Activated T-cell treated with anti-CD3 and anti-CD28 coated beads, Interleukin-2, amount 50 U/mL, for 1 hour (primary cell): ENCODE results near the gene DAB2IP.
"Not testable (repeated sequence)": the region's sequence is repeated elsewhere in the genome, so short reads cannot be mapped to it uniquely, and the experiment has no call there.

Source experiments
- DNase-seq: peaks from one replicate; pipeline ENCODE4 v3.0.0-alpha.2; 2020

The DAB2IP gene

DNA sequence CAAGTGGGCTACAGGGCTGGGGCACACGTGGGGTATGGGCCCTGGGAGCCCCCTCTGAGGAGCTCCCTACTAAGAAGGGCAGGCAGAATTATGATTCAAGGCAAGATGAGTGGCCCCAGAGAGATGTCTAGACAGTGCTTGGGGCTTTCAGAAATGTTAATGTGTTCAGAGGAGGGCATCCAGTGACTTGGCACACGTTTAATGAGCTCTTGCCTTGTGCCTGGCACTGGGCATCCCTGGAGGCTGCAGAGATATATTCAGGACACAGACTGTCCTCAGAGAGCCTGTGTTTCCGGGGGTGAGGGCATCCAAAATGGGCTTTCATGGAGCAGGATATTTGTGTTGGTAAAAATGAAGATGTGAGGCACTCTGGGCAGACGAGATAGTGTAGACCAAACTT is 25.4 kb upstream of the DAB2IP start:
- no peak for DNase-seq

GRCh38 chr9:121627427-121627826 is 24.0 kb upstream of the DAB2IP start:
- no peak for DNase-seq

- DNase-seq: no peak
Observed at GRCh38 chr9:121628401-121628800, 23.0 kb upstream of the DAB2IP start.

DNA sequence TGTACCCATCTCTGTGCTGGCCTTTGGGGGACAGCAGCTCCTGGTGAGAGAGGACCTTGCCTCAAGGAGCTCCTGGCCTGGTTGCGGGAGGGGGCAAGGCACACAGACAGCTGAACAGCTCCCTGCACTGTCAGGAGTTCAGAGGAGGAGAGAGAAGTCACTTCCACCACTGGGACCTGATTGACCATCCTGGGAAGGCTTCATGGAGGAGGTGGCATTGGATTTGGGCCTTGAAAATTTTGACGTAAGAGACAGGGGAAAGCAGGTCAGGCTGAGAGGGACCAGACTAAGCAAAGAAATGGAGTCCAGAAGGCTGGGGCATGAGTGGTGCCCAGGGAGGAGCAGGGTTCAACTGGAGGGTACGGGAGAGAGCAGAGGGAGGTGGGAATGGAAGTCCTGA is 20.3 kb upstream of the DAB2IP start:
- no peak for DNase-seq

DNA sequence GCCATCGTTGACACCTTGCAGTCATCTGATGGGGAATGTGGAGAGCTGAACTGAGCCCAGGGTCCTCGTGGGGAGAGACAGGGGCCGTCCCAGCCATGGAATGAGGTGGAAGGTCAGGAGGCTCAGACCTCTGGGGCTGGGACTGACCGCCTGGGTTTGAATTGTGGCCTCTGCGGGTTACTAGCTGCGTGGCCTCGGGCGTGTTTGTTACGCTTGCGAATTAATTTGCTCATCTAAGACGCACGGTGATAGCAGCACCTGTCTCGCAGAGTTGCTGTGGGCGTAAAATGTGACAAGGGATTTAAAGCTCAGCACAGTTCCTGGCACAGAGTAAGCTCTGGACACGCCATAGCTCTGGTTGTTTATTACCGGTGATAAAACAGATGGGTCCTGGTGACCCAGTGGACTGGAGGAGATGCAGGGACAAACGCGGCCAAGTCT is 19.4 kb upstream of the DAB2IP start:
- no peak for DNase-seq

GRCh38 chr9:121633119-121633714 is 18.2 kb upstream of the DAB2IP start:
- DNase-seq: no peak

DNA sequence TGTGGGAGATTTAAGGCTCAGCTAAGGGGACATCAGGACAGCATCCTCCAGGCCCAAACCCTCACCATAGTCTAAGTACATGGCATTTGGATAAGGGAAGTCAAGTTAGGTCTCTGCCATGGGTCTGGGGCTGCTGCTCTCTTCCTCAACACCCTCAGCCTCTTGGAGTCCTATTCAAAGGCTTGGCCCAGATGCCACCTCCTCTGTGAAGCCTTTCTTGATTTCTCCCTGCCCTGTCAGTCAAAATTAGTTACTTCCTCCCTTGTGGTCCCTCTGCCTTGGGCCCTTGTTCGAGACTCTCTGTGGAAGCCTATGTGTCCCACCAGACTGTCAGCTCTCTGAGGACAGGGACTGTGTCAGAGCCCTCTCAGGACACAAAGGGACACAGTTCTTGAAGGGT is 17.7 kb upstream of the DAB2IP start:
- no peak for DNase-seq

GRCh38 chr9:121634329-121635261 is 16.8 kb upstream of the DAB2IP start:
- no peak for DNase-seq

GRCh38 chr9:121635300-121635876 is 16.0 kb upstream of the DAB2IP start:
- no peak for DNase-seq

GRCh38 chr9:121636341-121636865 is 15.0 kb upstream of the DAB2IP start:
- no peak for DNase-seq

GRCh38 chr9:121636978-121637712 is 14.3 kb upstream of the DAB2IP start:
- DNase-seq: no peak

DNA sequence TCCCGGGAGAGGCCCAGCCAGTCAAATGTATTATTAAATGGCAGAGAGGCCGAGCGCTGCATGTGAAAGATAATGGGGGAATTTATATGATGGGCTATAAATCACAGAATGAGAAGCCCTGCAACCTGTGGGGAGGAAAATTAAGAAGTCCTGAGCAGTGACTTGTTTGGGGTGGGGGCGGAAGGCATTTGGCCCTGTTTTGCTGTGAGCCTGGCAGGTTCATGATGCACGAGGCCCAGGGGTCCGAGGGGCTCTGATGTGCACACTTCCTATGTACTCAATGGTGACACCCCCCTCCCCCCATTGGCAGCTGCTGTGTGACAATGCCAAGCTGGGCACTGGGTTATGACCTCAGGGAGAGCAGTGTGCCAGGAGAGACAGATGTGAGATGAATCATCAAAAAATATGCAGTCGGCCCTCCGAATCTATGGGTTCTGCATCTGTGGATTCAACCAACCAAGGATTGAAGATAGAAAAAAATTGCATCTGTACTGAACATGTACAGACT is 13.7 kb upstream of the DAB2IP start:
- DNase-seq: no peak

GRCh38 chr9:121638399-121638798 is 13.0 kb upstream of the DAB2IP start:
- no peak for DNase-seq

DNA sequence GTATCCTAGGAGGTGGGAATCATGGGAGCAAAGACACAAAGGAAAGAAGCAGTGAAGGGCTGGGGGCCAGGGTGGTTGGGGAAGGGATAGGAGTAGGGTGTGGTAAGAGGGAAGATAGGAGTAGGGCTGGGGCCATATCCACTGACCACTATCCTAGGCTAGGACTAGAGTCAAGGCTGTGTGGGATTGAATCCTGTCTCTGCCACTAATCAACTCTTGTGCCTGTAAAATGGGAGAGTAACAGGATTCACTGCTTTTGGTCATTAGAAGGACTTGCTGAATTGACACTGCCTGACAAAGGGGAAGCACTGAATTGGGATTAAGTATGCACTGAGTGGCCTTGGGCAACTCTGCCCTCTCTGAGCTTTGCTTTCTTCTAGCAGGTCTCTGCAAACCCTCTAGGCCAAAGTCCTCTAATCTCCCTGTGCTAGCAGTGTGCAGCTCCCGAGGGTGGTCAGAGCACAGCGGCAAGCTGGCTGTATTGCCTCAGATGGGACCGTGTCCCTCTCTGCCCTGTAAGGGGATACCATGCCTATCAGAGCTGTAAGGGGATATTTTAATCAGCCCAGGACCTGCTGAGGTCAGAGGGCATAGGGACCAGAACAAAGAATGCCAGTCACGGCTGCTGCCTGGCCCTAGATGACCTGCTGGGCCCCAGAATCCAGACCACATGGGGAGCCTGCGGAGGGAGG is 12.4 kb upstream of the DAB2IP start:
- DNase-seq: no peak

GRCh38 chr9:121639619-121640018 is 11.8 kb upstream of the DAB2IP start:
- no peak for DNase-seq

DNA sequence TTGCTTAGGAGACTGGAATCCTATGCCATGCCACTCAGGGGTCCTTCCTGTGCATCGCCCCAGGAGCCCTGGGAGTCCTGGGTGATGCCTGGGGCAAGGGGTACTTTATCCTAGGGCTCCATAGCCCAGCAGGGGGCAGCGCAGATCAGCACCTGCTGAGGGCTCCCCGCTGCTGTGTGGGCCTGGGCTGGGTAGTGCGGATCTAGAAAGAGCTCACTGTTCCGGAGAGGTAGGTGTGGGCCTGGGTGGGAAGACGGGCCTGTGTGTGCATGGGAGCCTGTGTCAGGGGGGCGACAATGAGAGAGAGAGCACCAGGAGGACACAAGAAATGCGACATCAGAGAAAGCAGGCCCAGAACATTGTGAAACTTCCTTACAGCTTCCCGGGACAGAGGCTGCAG is 11.4 kb upstream of the DAB2IP start:
- DNase-seq: no peak

DNA sequence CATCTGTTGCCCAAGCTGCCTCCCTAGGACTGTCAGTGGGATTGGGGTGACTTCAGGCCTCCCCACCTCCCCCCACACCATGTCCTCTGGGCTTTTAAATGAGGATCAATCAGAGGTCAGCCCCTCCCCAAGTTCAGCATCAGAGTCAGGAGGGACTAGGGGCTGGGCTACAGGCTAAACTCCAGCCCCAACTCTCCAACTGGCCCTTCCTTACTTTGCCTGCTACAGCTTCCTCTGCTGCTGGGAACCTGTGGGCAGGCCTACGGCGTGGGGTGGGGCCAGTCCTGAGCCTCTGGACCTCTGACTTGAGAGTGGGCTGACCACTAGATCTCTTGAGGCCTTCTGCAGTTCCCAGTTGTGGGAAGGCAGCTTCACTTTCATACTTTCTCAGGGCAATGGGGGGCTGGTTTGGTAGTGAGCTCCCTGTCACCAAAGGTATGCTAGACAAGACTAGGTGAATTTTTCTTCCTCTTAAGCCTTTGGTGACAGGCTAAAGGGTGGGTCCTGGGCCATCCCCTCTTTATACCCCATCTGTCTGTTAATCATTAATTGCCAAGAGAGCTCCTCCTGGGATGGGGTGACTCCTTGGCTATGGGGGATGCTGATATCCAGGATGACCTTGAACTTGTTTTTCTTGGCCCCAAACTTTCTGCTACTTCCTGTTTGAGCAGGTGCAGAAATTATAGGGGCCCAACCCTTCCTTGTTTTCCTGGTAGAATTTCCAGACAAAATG is 10.8 kb upstream of the DAB2IP start:
- DNase-seq: no peak

DNA sequence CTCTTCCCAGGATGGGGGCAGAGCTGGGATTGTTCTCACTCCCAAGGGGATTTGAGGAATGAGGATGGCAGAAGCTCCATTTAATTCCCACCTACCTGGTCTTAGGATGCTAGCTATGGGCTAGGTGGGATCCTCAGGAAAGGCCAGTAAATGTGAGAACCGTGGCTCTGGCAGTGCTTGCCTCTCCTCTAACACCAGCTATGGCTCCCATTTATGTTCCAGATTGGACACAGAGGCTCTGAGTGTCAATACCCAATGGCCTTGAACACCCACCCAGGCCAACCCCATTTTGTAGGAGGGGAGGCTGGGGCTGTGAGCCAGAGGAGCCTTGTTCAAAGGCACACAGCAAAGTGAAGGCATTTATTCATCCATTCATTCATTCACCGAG is 10.2 kb upstream of the DAB2IP start:
- no peak for DNase-seq

DNA sequence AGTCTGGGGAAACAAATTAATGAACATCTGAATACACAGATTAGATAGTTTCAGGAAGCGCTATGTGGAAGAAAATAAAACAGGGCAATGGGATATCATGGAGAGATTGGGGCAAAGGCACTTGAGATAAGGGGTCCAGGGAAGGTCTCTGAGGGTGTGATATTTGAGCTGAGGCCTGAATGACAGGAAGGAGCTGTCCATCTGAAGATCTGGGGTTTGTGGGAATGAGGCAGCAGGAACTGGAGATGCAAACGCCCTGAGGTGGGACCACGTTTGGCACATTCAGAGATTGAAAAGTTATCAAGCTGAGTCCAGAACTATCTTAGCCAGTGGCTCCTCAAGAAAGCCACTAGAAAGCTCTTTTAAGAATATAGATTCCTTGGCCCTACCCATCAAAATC is 8.7 kb upstream of the DAB2IP start:
- DNase-seq: no peak

GRCh38 chr9:121643473-121643872 is 8.0 kb upstream of the DAB2IP start:
- no peak for DNase-seq

- DNase-seq: not testable (repeated sequence)
Observed at GRCh38 chr9:121644040-121644439, 7.4 kb upstream of the DAB2IP start.

- no peak for DNase-seq
Observed at GRCh38 chr9:121645003-121645402, 6.4 kb upstream of the DAB2IP start.
